ENCODE measurements around the gene ERVV-1. TPM values are rescaled to one million over a fixed set of nuclear protein-coding genes. Genes with fewer than 3 reads are reported as not detected.

Gene ERVV-1
- polyA plus RNA-seq, 2 of the 4 experiments (the other 2 are of a cell fraction) = not detected

DNA sequence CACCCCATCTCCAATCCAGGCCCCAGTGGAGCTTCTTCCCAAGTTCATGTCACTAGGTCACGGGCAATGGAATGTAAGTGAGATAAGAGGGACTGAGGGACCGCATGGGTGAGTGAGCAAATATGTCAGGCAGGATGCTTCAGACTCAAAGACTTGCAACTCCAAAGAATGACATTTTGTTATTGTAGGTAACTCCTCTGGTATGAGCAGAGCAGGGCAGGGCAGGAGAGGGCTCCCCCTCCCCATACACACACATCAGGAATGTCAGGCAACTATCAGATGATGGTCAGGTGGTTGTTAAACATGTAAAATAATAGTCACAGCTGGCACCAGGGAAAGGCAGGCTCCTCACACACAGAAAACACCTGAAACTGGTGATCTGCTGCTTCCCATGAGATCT, 41.4 kb downstream of the ERVV-1 start:
- ATAC-seq (no peak), FAIRE-seq (no peak), DNase-seq (ENCODE audit: low read depth in 1 of 2, low spot score in 1 of 2) (no peak)
- CTCF ChIA-PET = no interaction called here
- no peaks in the 10 kb centered on the region for H3K4me1 ChIP-seq
- peaks cover 62% of the 10 kb centered on the region for H3K9me3 ChIP-seq
- H3K27ac ChIP-seq = no peak overlapping the region
- 14% methylated on average over 2 of the region's 2 CpGs for WGBS (ENCODE audit: missing lambda C conversion rate)
- no peak overlapping the region for H3K4me3 ChIP-seq
- POLR2A ChIA-PET = no interaction called here
- no peak overlapping the region for H3K4me2 ChIP-seq
- no peak for TF ChIP-seq FOXS1 (CRISPR knock-in tag; IDR thresholded peaks at IDR 0.05)
- TF ChIP-seq FOSL2 (IDR thresholded peaks at IDR 0.05) = no peak
- no peak for TF ChIP-seq FOSL2 (CRISPR knock-in tag; IDR thresholded peaks at IDR 0.05)
- TF ChIP-seq MAZ (IDR thresholded peaks at IDR 0.05; ENCODE audit: borderline replicate concordance, low read depth, low read length) = no peak
- TF ChIP-seq CBX2 (IDR thresholded peaks at IDR 0.05; ENCODE audit: borderline replicate concordance, low read depth) = no peak

DNA sequence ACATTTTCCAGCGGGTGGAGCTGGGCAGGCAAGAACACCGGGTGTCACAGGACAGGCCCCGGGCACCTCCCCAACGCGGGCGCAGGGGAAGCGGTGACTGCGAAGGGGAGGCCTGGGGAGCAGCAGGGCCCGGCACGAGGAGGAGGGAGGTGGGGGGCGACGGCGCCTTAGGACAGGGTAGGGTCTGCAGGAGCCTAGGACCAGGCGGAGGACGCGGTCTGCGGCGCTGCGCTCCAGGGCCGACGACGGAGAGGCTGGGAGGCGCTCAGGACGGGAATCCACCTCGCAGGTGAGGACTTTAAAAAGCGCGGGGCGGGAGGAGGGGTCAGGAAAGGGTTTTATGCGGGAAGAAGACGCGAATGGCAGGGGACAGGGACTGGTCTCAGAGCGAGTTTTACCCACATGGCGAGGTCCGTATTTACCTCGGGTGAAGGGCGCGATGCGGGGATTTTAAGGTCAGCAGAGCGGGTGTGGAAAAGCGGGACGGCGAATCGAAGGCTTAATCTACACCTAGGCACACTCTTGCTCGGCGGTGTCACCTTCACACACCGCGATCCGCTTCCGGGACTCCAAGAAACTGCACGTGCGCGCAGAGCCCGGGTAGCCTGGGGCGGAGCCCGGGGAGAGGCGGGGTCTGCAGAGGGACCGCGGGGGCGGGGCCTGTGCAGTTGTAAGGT, 44.3 kb downstream of the ERVV-1 start:
- ATAC-seq (no peak; a peak in 1 of 6 replicates), DNase-seq (ENCODE audit: low read depth in 1 of 2, low spot score in 1 of 2) (no peak), FAIRE-seq (no peak)
- TF ChIP-seq POLR2A (IDR thresholded peaks at IDR 0.05; ENCODE audit: low read length) = no peak
- no peak for TF ChIP-seq EHF (CRISPR knock-in tag; IDR thresholded peaks at IDR 0.05)
- TF ChIP-seq ZNF302 (CRISPR knock-in tag; IDR thresholded peaks at IDR 0.05) = no peak
- TF ChIP-seq NR3C1 (IDR thresholded peaks at IDR 0.05) = no peak
- TF ChIP-seq, protein P1, sequence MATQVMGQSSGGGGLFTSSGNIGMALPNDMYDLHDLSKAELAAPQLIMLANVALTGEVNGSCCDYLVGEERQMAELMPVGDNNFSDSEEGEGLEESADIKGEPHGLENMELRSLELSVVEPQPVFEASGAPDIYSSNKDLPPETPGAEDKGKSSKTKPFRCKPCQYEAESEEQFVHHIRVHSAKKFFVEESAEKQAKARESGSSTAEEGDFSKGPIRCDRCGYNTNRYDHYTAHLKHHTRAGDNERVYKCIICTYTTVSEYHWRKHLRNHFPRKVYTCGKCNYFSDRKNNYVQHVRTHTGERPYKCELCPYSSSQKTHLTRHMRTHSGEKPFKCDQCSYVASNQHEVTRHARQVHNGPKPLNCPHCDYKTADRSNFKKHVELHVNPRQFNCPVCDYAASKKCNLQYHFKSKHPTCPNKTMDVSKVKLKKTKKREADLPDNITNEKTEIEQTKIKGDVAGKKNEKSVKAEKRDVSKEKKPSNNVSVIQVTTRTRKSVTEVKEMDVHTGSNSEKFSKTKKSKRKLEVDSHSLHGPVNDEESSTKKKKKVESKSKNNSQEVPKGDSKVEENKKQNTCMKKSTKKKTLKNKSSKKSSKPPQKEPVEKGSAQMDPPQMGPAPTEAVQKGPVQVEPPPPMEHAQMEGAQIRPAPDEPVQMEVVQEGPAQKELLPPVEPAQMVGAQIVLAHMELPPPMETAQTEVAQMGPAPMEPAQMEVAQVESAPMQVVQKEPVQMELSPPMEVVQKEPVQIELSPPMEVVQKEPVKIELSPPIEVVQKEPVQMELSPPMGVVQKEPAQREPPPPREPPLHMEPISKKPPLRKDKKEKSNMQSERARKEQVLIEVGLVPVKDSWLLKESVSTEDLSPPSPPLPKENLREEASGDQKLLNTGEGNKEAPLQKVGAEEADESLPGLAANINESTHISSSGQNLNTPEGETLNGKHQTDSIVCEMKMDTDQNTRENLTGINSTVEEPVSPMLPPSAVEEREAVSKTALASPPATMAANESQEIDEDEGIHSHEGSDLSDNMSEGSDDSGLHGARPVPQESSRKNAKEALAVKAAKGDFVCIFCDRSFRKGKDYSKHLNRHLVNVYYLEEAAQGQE (IDR thresholded peaks at IDR 0.05) = no peak
- TF ChIP-seq MYC (IDR thresholded peaks at IDR 0.05; ENCODE audit: borderline replicate concordance, low read length) = no peak
- TF ChIP-seq, protein P2, sequence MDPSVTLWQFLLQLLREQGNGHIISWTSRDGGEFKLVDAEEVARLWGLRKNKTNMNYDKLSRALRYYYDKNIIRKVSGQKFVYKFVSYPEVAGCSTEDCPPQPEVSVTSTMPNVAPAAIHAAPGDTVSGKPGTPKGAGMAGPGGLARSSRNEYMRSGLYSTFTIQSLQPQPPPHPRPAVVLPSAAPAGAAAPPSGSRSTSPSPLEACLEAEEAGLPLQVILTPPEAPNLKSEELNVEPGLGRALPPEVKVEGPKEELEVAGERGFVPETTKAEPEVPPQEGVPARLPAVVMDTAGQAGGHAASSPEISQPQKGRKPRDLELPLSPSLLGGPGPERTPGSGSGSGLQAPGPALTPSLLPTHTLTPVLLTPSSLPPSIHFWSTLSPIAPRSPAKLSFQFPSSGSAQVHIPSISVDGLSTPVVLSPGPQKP (IDR thresholded peaks at IDR 0.05; ENCODE audit: low read depth, low read length) = no peak
- no peak for TF ChIP-seq MAZ (IDR thresholded peaks at IDR 0.05; ENCODE audit: borderline replicate concordance, low read depth, low read length)
- no peak for TF ChIP-seq ZC3H11A (IDR thresholded peaks at IDR 0.05)
- TF ChIP-seq, protein P3, sequence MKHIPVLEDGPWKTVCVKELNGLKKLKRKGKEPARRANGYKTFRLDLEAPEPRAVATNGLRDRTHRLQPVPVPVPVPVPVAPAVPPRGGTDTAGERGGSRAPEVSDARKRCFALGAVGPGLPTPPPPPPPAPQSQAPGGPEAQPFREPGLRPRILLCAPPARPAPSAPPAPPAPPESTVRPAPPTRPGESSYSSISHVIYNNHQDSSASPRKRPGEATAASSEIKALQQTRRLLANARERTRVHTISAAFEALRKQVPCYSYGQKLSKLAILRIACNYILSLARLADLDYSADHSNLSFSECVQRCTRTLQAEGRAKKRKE (CRISPR knock-in tag; IDR thresholded peaks at IDR 0.05; ENCODE audit: low read depth) = no peak
- no peak overlapping the region for H3K4me2 ChIP-seq
- no peak overlapping the region for H3K27ac ChIP-seq
- ChIA-PET CTCF (no interaction called here), POLR2A (no interaction called here)
- H3K9me3 ChIP-seq = peaks cover 73% of the 10 kb centered on the region
- no peak overlapping the region for H3K4me3 ChIP-seq
- WGBS (ENCODE audit: missing lambda C conversion rate) = 64% methylated on average over 48 of the region's 59 CpGs
- H3K4me1 ChIP-seq = no peaks in the 10 kb centered on the region

Other genes starting within 250 kb of the ERVV-1 start
- 0.48 and 0.61 TPM in 2 replicates for gene ZNF600, start 227.1 kb upstream of the ERVV-1 start, polyA plus RNA-seq (2011; rRNA removed)
- gene ZNF600, start 227.1 kb upstream of the ERVV-1 start, polyA plus RNA-seq (2017; fragmentation: RNase III; extraction: RNeasy Plus Mini Kit Qiagen cat#74134 plus additional on column Dnase treatment) = 0.07 to 0.47 TPM (median 0.08 TPM) in 3 replicates
- 2.6 and 4.0 TPM in 2 replicates for gene ZNF28, start 192.3 kb upstream of the ERVV-1 start, polyA plus RNA-seq (2011; rRNA removed)
- gene ZNF28, start 192.3 kb upstream of the ERVV-1 start, polyA plus RNA-seq (2017; fragmentation: RNase III; extraction: RNeasy Plus Mini Kit Qiagen cat#74134 plus additional on column Dnase treatment) = 0.76 to 1.3 TPM (median 1.3 TPM) in 3 replicates
- gene ZNF468, start 156.3 kb upstream of the ERVV-1 start, polyA plus RNA-seq (2011; rRNA removed) = 1.6 and 1.7 TPM in 2 replicates
- 0.37 to 0.80 TPM (median 0.73 TPM) in 3 replicates for gene ZNF468, start 156.3 kb upstream of the ERVV-1 start, polyA plus RNA-seq (2017; fragmentation: RNase III; extraction: RNeasy Plus Mini Kit Qiagen cat#74134 plus additional on column Dnase treatment)
- not detected in 2 replicates for gene ZNF320, start 116.3 kb upstream of the ERVV-1 start, polyA plus RNA-seq (2011; rRNA removed)
- not detected in 3 replicates for gene ZNF320, start 116.3 kb upstream of the ERVV-1 start, polyA plus RNA-seq (2017; fragmentation: RNase III; extraction: RNeasy Plus Mini Kit Qiagen cat#74134 plus additional on column Dnase treatment)
- gene ZNF888, start 90.5 kb upstream of the ERVV-1 start, polyA plus RNA-seq (2011; rRNA removed) = 0.04 TPM in 1 of 2 replicates, not detected in the other
- gene ZNF888, start 90.5 kb upstream of the ERVV-1 start, polyA plus RNA-seq (2017; fragmentation: RNase III; extraction: RNeasy Plus Mini Kit Qiagen cat#74134 plus additional on column Dnase treatment) = not detected in 3 replicates
- 0.09 and 0.16 TPM in 2 replicates for gene ZNF816, start 51.0 kb upstream of the ERVV-1 start, polyA plus RNA-seq (2011; rRNA removed)
- 0.05 to 0.22 TPM (median 0.07 TPM) in 3 replicates for gene ZNF816, start 51.0 kb upstream of the ERVV-1 start, polyA plus RNA-seq (2017; fragmentation: RNase III; extraction: RNeasy Plus Mini Kit Qiagen cat#74134 plus additional on column Dnase treatment)
- not detected in 2 replicates for gene ERVV-2, start 30.8 kb downstream of the ERVV-1 start, polyA plus RNA-seq (2011; rRNA removed)
- gene ERVV-2, start 30.8 kb downstream of the ERVV-1 start, polyA plus RNA-seq (2017; fragmentation: RNase III; extraction: RNeasy Plus Mini Kit Qiagen cat#74134 plus additional on column Dnase treatment) = not detected in 3 replicates
- 15.4 and 16.6 TPM in 2 replicates for gene ZNF160, start 89.5 kb downstream of the ERVV-1 start, polyA plus RNA-seq (2011; rRNA removed)
- gene ZNF160, start 89.5 kb downstream of the ERVV-1 start, polyA plus RNA-seq (2017; fragmentation: RNase III; extraction: RNeasy Plus Mini Kit Qiagen cat#74134 plus additional on column Dnase treatment) = 8.8 to 9.6 TPM (median 9.1 TPM) in 3 replicates
- not detected in 2 replicates for gene ZNF415, start 119.0 kb downstream of the ERVV-1 start, polyA plus RNA-seq (2011; rRNA removed)
- not detected in 3 replicates for gene ZNF415, start 119.0 kb downstream of the ERVV-1 start, polyA plus RNA-seq (2017; fragmentation: RNase III; extraction: RNeasy Plus Mini Kit Qiagen cat#74134 plus additional on column Dnase treatment)
- gene ZNF347, start 145.1 kb downstream of the ERVV-1 start, polyA plus RNA-seq (2011; rRNA removed) = not detected in 2 replicates
- gene ZNF347, start 145.1 kb downstream of the ERVV-1 start, polyA plus RNA-seq (2017; fragmentation: RNase III; extraction: RNeasy Plus Mini Kit Qiagen cat#74134 plus additional on column Dnase treatment) = not detected in 3 replicates
- not detected in 2 replicates for gene ZNF665, start 179.4 kb downstream of the ERVV-1 start, polyA plus RNA-seq (2011; rRNA removed)
- gene ZNF665, start 179.4 kb downstream of the ERVV-1 start, polyA plus RNA-seq (2017; fragmentation: RNase III; extraction: RNeasy Plus Mini Kit Qiagen cat#74134 plus additional on column Dnase treatment) = not detected in 3 replicates
- not detected in 2 replicates for gene ZNF677, start 241.0 kb downstream of the ERVV-1 start, polyA plus RNA-seq (2011; rRNA removed)
- not detected in 3 replicates for gene ZNF677, start 241.0 kb downstream of the ERVV-1 start, polyA plus RNA-seq (2017; fragmentation: RNase III; extraction: RNeasy Plus Mini Kit Qiagen cat#74134 plus additional on column Dnase treatment)
- not detected in 2 replicates for gene VN1R2, start 244.4 kb downstream of the ERVV-1 start, polyA plus RNA-seq (2011; rRNA removed)
- not detected in 3 replicates for gene VN1R2, start 244.4 kb downstream of the ERVV-1 start, polyA plus RNA-seq (2017; fragmentation: RNase III; extraction: RNeasy Plus Mini Kit Qiagen cat#74134 plus additional on column Dnase treatment)

Measured in A549 (cell line).